Measurements from ENCODE around the gene FAM174C. TPM values are rescaled to one million over a fixed set of nuclear protein-coding genes. Genes with fewer than 3 reads are reported as not detected.

Gene FAM174C
- total and polyA plus RNA-seq, 4 donors = 14.6 to 79.8 (median 33.8) TPM

- no peaks in the 10 kb centered on the region for H3K9me3 ChIP-seq (ENCODE audit: control insufficient read depth in 4 of 4, low read length in 3 of 4)
- H3K36me3 ChIP-seq (ENCODE audit: control insufficient read depth in 4 of 4, insufficient read depth in 3 of 4, low read depth in 1 of 4, low read length in 3 of 4) = no peaks in the 10 kb centered on the region
- no peak overlapping the region for H3K4me3 ChIP-seq (ENCODE audit: low read depth in 1 of 3, low read length in 3 of 3)
- WGBS = 84% methylated on average over 39 of the region's 39 CpGs
- no peak for DNase-seq (ENCODE audit: low spot score)
- H3K4me1 ChIP-seq (ENCODE audit: control insufficient read depth in 4 of 4, insufficient read depth in 4 of 4, low read length in 3 of 4) = peaks cover 2 to 26% (median 12%) of the 10 kb centered on the region in 4 donors
- H3K27me3 ChIP-seq (ENCODE audit: control insufficient read depth in 4 of 4, insufficient read depth in 4 of 4, low read length in 3 of 4) = no peaks in the 10 kb centered on the region
- H3K27ac ChIP-seq (ENCODE audit: low read depth in 1 of 2, low read length in 2 of 2) = no peak overlapping the region
- no peak for TF ChIP-seq HNF4G (IDR thresholded peaks at IDR 0.05)
- no peak for TF ChIP-seq RXRA (IDR thresholded peaks at IDR 0.05)
- TF ChIP-seq JUND (IDR thresholded peaks at IDR 0.05) = no peak
- TF ChIP-seq GABPA (IDR thresholded peaks at IDR 0.05 in 1 of 2, conservative IDR thresholded peaks at IDR 0.05 in 1 of 2) = no peak
- no peak for TF ChIP-seq SP1 (IDR thresholded peaks at IDR 0.05)
- no peak for TF ChIP-seq REST (IDR thresholded peaks at IDR 0.05)
- TF ChIP-seq YY1 (IDR thresholded peaks at IDR 0.05) = no peak
- TF ChIP-seq ZBTB33 (IDR thresholded peaks at IDR 0.05) = no peak
- TF ChIP-seq RAD21 (IDR thresholded peaks at IDR 0.05) = no peak
- no peak overlapping the region for H3K9ac ChIP-seq (ENCODE audit: low read depth in 1 of 2, low read length in 2 of 2)
Observed at GRCh38 chr19:1235625-1236538, 39.4 kb upstream of the FAM174C start.

- Histone ChIP-seq H3K36me3 (ENCODE audit: control insufficient read depth in 4 of 4, insufficient read depth in 3 of 4, low read depth in 1 of 4, low read length in 3 of 4) (no peaks in the 10 kb centered on the region), H3K4me3 (ENCODE audit: low read depth in 1 of 3, low read length in 3 of 3) (peak overlapping the region in 1 of 3 donors; percentile 54), H3K27me3 (ENCODE audit: control insufficient read depth in 4 of 4, insufficient read depth in 4 of 4, low read length in 3 of 4) (no peaks in the 10 kb centered on the region), H3K27ac (ENCODE audit: low read depth in 1 of 2, low read length in 2 of 2) (no peak overlapping the region), H3K9ac (ENCODE audit: low read depth in 1 of 2, low read length in 2 of 2) (no peak overlapping the region), H3K9me3 (ENCODE audit: control insufficient read depth in 4 of 4, low read length in 3 of 4) (no peaks in the 10 kb centered on the region), H3K4me1 (ENCODE audit: control insufficient read depth in 4 of 4, insufficient read depth in 4 of 4, low read length in 3 of 4) (peaks cover 7 to 33% (median 18%) of the 10 kb centered on the region in 4 donors)
- TF ChIP-seq RXRA (IDR thresholded peaks at IDR 0.05) (no peak), FOXA2 (IDR thresholded peaks at IDR 0.05) (no peak), NR2F2 (IDR thresholded peaks at IDR 0.05) (no peak), FOXA1 (IDR thresholded peaks at IDR 0.05) (no peak), YY1 (IDR thresholded peaks at IDR 0.05) (no peak)
- 24% methylated on average over 42 of the region's 42 CpGs for WGBS
- DNase-seq (ENCODE audit: low spot score) = no peak
Observed at GRCh38 chr19:1236576-1236975, 38.8 kb upstream of the FAM174C start.

All from liver (tissue), 9 donors.